Neural cell (in vitro differentiated cells): Measurements from ENCODE around the gene EPHA4.

Experiments used
- CTCF ChIP-seq: fragments of 450-650 bp; IDR thresholded peaks from 2 replicates; pipeline ENCODE4 v1.5.1; 2014; ENCODE audit warnings: antibody characterized with exemption, mild to moderate bottlenecking, moderate library complexity; ENCODE audit not compliant: poor library complexity, severe bottlenecking
- EP300 ChIP-seq: fragments of 450-650 bp; conservative IDR thresholded peaks from 2 replicates; pipeline ENCODE4 v1.6.1; 2014; ENCODE audit warnings: antibody characterized with exemption, mild to moderate bottlenecking, moderate library complexity; ENCODE audit not compliant: poor library complexity, severe bottlenecking
- EZH2 ChIP-seq: fragments of 200-600, 300-800 bp; shearing (Covaris generic), sonication (generic); IDR thresholded peaks from 2 replicates; pipeline ENCODE4 v1.6.1; 2014; ENCODE audit warnings: antibody characterized with exemption, low read length, borderline replicate concordance, mild to moderate bottlenecking; ENCODE audit not compliant: insufficient read depth, poor library complexity, severe bottlenecking
- MXI1 ChIP-seq: fragments of 450-650 bp; conservative IDR thresholded peaks from 2 replicates; pipeline ENCODE4 v1.6.1; 2014; ENCODE audit warnings: antibody characterized with exemption, mild to moderate bottlenecking; ENCODE audit not compliant: poor library complexity, severe bottlenecking
- POLR2AphosphoS5 ChIP-seq: IDR thresholded peaks from 2 replicates; pipeline ENCODE4 v1.6.1; 2012
- RAD21 ChIP-seq: fragments of 450-650 bp; conservative IDR thresholded peaks from 2 replicates; pipeline ENCODE4 v1.6.1; 2014; ENCODE audit warnings: antibody characterized with exemption, mild to moderate bottlenecking, moderate library complexity
- TAF1 ChIP-seq: IDR thresholded peaks from 2 replicates; pipeline ENCODE4 v1.6.1; 2012; ENCODE audit warnings: low read depth
- TF ChIP-seq, protein P1 (sequence below): IDR thresholded peaks from 2 replicates; pipeline ENCODE4 v1.6.1; 2012; ENCODE audit warnings: borderline replicate concordance

DNA sequence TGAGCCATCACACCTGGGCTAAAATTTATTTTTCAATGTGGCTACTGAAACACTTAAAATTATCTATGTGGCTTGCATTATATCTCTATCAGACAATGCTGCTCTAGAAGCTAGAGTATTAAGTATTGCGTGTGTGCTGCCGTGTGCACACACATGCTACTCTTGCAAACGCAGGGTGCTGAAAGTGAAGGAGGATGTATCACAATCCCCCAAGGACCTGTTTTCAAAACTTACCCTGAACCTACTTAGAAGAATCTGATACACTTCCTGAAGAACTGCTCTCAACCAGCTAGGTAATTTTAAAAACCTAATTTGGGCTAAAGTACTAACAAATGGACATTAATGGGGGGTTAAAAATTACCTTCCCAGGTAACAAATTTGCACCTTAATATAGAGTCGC is 66.5 kb downstream of the EPHA4 start:
- no peak for TF ChIP-seq CTCF
- no peak for TF ChIP-seq POLR2AphosphoS5
- no peak for TF ChIP-seq EZH2
- no peak for TF ChIP-seq MXI1
- TF ChIP-seq EP300, result no peak
- TF ChIP-seq RAD21, result no peak
- no peak for TF ChIP-seq TAF1
- TF ChIP-seq, protein P1, sequence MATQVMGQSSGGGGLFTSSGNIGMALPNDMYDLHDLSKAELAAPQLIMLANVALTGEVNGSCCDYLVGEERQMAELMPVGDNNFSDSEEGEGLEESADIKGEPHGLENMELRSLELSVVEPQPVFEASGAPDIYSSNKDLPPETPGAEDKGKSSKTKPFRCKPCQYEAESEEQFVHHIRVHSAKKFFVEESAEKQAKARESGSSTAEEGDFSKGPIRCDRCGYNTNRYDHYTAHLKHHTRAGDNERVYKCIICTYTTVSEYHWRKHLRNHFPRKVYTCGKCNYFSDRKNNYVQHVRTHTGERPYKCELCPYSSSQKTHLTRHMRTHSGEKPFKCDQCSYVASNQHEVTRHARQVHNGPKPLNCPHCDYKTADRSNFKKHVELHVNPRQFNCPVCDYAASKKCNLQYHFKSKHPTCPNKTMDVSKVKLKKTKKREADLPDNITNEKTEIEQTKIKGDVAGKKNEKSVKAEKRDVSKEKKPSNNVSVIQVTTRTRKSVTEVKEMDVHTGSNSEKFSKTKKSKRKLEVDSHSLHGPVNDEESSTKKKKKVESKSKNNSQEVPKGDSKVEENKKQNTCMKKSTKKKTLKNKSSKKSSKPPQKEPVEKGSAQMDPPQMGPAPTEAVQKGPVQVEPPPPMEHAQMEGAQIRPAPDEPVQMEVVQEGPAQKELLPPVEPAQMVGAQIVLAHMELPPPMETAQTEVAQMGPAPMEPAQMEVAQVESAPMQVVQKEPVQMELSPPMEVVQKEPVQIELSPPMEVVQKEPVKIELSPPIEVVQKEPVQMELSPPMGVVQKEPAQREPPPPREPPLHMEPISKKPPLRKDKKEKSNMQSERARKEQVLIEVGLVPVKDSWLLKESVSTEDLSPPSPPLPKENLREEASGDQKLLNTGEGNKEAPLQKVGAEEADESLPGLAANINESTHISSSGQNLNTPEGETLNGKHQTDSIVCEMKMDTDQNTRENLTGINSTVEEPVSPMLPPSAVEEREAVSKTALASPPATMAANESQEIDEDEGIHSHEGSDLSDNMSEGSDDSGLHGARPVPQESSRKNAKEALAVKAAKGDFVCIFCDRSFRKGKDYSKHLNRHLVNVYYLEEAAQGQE, result no peak
